H1 (cell line): ENCODE measurements around the gene SSTR3. TPM values are rescaled to one million over a fixed set of nuclear protein-coding genes. Genes with fewer than 3 reads are reported as not detected.

Experiments used
- CTCF ChIA-PET: fragments of 300-600 bp; sonication (Branson Sonifier 250); formaldehyde crosslinking; loops from one replicate; lab custom pipeline; 2021; ENCODE audit not compliant: partially characterized antibody; lab: Charles Lee
- POLR2A ChIA-PET: fragments of 300-600 bp; sonication (Branson Sonifier 250); formaldehyde crosslinking; loops from one replicate; lab custom pipeline; 2021; ENCODE audit warnings: inconsistent platforms; ENCODE audit not compliant: partially characterized antibody; lab: Charles Lee
- DNase-seq, 2 experiments: peaks; one replicate each; pipeline versions ENCODE4 v3.0.0 to v3.0.0-alpha.2; 2010 to 2022; ENCODE audit warnings: low spot score in 2 of 2, low read depth in 1 of 2, mixed read lengths in 1 of 2
- FAIRE-seq: peaks from 2 replicates; lab custom pipeline; 2011; peaks lifted over from hg19 to GRCh38; lab: Jason Lieb, UNC
- H2AFZ ChIP-seq: 2 replicates; pipeline ENCODE4 v1.8.1; 2012; ENCODE audit warnings: low read length, inconsistent platforms
- H2AK5ac ChIP-seq: 2 replicates; pipeline ENCODE4 v1.6.1; 2013; ENCODE audit warnings: low read depth, low read length
- H2BK120ac ChIP-seq: replicated peaks from 2 replicates; pipeline ENCODE3; 2013; ENCODE audit warnings: low read depth, low read length, inconsistent platforms
- H2BK12ac ChIP-seq: 2 replicates; pipeline ENCODE4 v1.6.1; 2013; ENCODE audit warnings: low read depth, low read length
- H2BK15ac ChIP-seq: 2 replicates; pipeline ENCODE4 v1.6.1; 2013; ENCODE audit warnings: low read length
- H2BK20ac ChIP-seq: 2 replicates; pipeline ENCODE4 v1.6.1; 2013; ENCODE audit warnings: low read length
- H2BK5ac ChIP-seq: 2 replicates; pipeline ENCODE4 v1.6.1; 2013; ENCODE audit warnings: low read depth, low read length
- H3K14ac ChIP-seq: 2 replicates; pipeline ENCODE4 v1.6.1; 2013; ENCODE audit warnings: inconsistent platforms; ENCODE audit not compliant: insufficient read length
- H3K18ac ChIP-seq: 2 replicates; pipeline ENCODE4 v1.6.1; 2013; ENCODE audit warnings: low read length; ENCODE audit errors: extremely low read depth
- H3K23ac ChIP-seq: 2 replicates; pipeline ENCODE4 v1.6.1; 2013; ENCODE audit warnings: inconsistent platforms; ENCODE audit not compliant: insufficient read length
- H3K23me2 ChIP-seq: 2 replicates; pipeline ENCODE4 v1.6.1; 2013; ENCODE audit warnings: low read depth, low read length
- H3K27ac ChIP-seq: 2 replicates; pipeline ENCODE4 v1.6.1; 2011; ENCODE audit warnings: low read depth, low read length, inconsistent platforms
- H3K27me3 ChIP-seq, 4 experiments: replicated peaks in 1 of 4; 1 replicate in 1 of 4; 2 replicates in 3 of 4; pipeline versions ENCODE4 v1.6.1 to v1.8.1; 2011 to 2013; ENCODE audit warnings: low read length in 3 of 4, mild to moderate bottlenecking in 3 of 4, inconsistent platforms in 2 of 4, mixed read lengths in 2 of 4, moderate library complexity in 1 of 4; ENCODE audit not compliant: control insufficient read depth in 3 of 4, insufficient read depth in 3 of 4; ENCODE audit errors: extremely low read depth in 1 of 4
- H3K36me3 ChIP-seq, 4 experiments: 2 replicates each; pipeline versions ENCODE4 v1.6.1 to v1.8.1; 2011 to 2013; ENCODE audit warnings: mild to moderate bottlenecking in 4 of 4, low read length in 3 of 4, moderate library complexity in 2 of 4, control low read depth in 1 of 4, inconsistent platforms in 1 of 4; ENCODE audit not compliant: insufficient read depth in 4 of 4, control insufficient read depth in 2 of 4
- H3K4ac ChIP-seq: replicated peaks from 2 replicates; pipeline ENCODE3; 2013; ENCODE audit warnings: low read length, low read depth, mixed read lengths, inconsistent platforms; ENCODE audit not compliant: insufficient read length
- H3K4me1 ChIP-seq, 4 experiments: replicated peaks in 1 of 4; 1 replicate in 1 of 4; 2 replicates in 3 of 4; pipeline versions ENCODE4 v1.6.1 to v1.8.1; 2011 to 2013; ENCODE audit warnings: low read length in 3 of 4, inconsistent platforms in 2 of 4, mixed read lengths in 1 of 4; ENCODE audit not compliant: insufficient read depth in 4 of 4, control insufficient read depth in 3 of 4
- H3K4me2 ChIP-seq, 2 experiments: 2 replicates each; pipeline versions ENCODE4 v1.6.1 to v1.8.1; 2011 to 2013; ENCODE audit warnings: low read depth in 2 of 2, low read length in 2 of 2, control low read depth in 1 of 2, inconsistent platforms in 1 of 2, mild to moderate bottlenecking in 1 of 2; ENCODE audit not compliant: insufficient read depth in 1 of 2
- H3K4me3 ChIP-seq, 4 experiments: fragments of 200-600, 300-600 bp in 1 of 4; sonication (generic), shearing (Covaris generic), sonication (Bioruptor Twin) in 1 of 4; 2 replicates each; pipeline versions ENCODE4 v1.5.1 to v1.8.1; 2011 to 2016; ENCODE audit warnings: low read length in 4 of 4, low read depth in 3 of 4, control low read depth in 2 of 4, inconsistent platforms in 2 of 4, mild to moderate bottlenecking in 2 of 4, mixed read lengths in 1 of 4, moderate library complexity in 1 of 4; ENCODE audit not compliant: insufficient read depth in 2 of 4; ENCODE audit errors: extremely low read depth in 1 of 4
- H3K56ac ChIP-seq: replicated peaks from 2 replicates; pipeline ENCODE3; 2013; ENCODE audit warnings: low read depth, mild to moderate bottlenecking, mixed read lengths, low read length, inconsistent platforms; ENCODE audit not compliant: insufficient read length
- H3K79me1 ChIP-seq: 2 replicates; pipeline ENCODE4 v1.6.1; 2013; ENCODE audit warnings: low read depth, low read length, control low read depth
- H3K79me2 ChIP-seq, 2 experiments: 2 replicates each; pipeline versions ENCODE4 v1.6.1 to v1.8.1; 2012 to 2013; ENCODE audit warnings: low read length in 2 of 2, mild to moderate bottlenecking in 2 of 2, inconsistent platforms in 1 of 2; ENCODE audit not compliant: insufficient read depth in 2 of 2, control insufficient read depth in 1 of 2
- H3K9ac ChIP-seq, 4 experiments: replicated peaks in 1 of 4; 1 replicate in 1 of 4; 2 replicates in 3 of 4; pipeline versions ENCODE4 v1.6.1 to v1.8.1; 2011 to 2013; ENCODE audit warnings: low read depth in 3 of 4, low read length in 3 of 4, control low read depth in 2 of 4, mild to moderate bottlenecking in 2 of 4, moderate library complexity in 2 of 4, inconsistent platforms in 1 of 4; ENCODE audit errors: extremely low read depth in 1 of 4
- H3K9me3 ChIP-seq, 2 experiments: 2 replicates each; pipeline versions ENCODE4 v1.6.1 to v1.8.1; 2012 to 2013; ENCODE audit warnings: mild to moderate bottlenecking in 2 of 2, moderate library complexity in 2 of 2, control low read depth in 1 of 2, inconsistent platforms in 1 of 2, low read depth in 1 of 2, low read length in 1 of 2, mixed read lengths in 1 of 2; ENCODE audit not compliant: insufficient read depth in 2 of 2
- H4K20me1 ChIP-seq, 2 experiments: replicated peaks in 1 of 2; 2 replicates each; pipeline versions ENCODE3 to v1.8.1; 2011 to 2013; ENCODE audit warnings: inconsistent platforms in 2 of 2, low read length in 2 of 2, mild to moderate bottlenecking in 1 of 2; ENCODE audit not compliant: insufficient read depth in 2 of 2, control insufficient read depth in 1 of 2
- H4K5ac ChIP-seq: 2 replicates; pipeline ENCODE4 v1.6.1; 2013; ENCODE audit warnings: low read length, low read depth, mixed read lengths, inconsistent platforms; ENCODE audit not compliant: insufficient read length
- H4K8ac ChIP-seq: 2 replicates; pipeline ENCODE4 v1.8.0; 2013; ENCODE audit warnings: mild to moderate bottlenecking, moderate library complexity, low read length, inconsistent platforms; ENCODE audit not compliant: insufficient read depth; ENCODE audit errors: extremely low read depth
- H4K91ac ChIP-seq: replicated peaks from 2 replicates; pipeline ENCODE3; 2013; ENCODE audit warnings: low read length, mixed read lengths, inconsistent platforms; ENCODE audit not compliant: insufficient read length
- CBX8 ChIP-seq: fragments of 300-800, 300-1000 bp; sonication (generic); IDR thresholded peaks from 2 replicates; pipeline ENCODE4 v1.7.1; 2016; ENCODE audit warnings: low read depth, low read length, borderline replicate concordance
- POLR2A ChIP-seq, 2 experiments: IDR thresholded peaks; 1 replicate in 1 of 2; 2 replicates in 1 of 2; pipeline ENCODE4 v1.6.1; 2011; ENCODE audit warnings: low read depth in 2 of 2, low read length in 2 of 2, mild to moderate bottlenecking in 2 of 2; ENCODE audit errors: control extremely low read depth in 1 of 2
- SIN3A ChIP-seq, 2 experiments: IDR thresholded peaks in 1 of 2; conservative IDR thresholded peaks in 1 of 2; 2 replicates each; pipeline ENCODE4 v1.6.1; 2011 to 2012; ENCODE audit warnings: low read length in 2 of 2, improper control_type of control experiment in 1 of 2, low read depth in 1 of 2, mild to moderate bottlenecking in 1 of 2
- WGBS, 2 experiments: shearing (Covaris generic) in 1 of 2; methylation state at CpG; one replicate each; pipeline versions ENCODE4 v1.1.6 to v1.1.7; 2013 to 2015; ENCODE audit warnings: low lambda C conversion rate in 2 of 2, mixed read lengths in 2 of 2, inconsistent platforms in 1 of 2, low coverage in 1 of 2, missing lambda C conversion rate in 1 of 2; ENCODE audit not compliant: insufficient replicate concordance in 2 of 2, insufficient coverage in 1 of 2, insufficient read length in 1 of 2; ENCODE audit errors: extremely low coverage in 1 of 2, missing lambda C conversion rate in 1 of 2; 5-methylcytosine and 5-hydroxymethylcytosine counted together
- polyA plus RNA-seq, 7 experiments: library from polyadenylated mRNA; depleted of rRNA in 3 of 7; stranded (reverse) in 5 of 7; unstranded in 2 of 7; fragments of >200 nt in 5 of 7; fragments of 200-250 nt in 2 of 7; gene quantifications; 1 replicate in 5 of 7; 2 replicates in 1 of 7; 4 replicates in 1 of 7; pipeline versions ENCODE4 v1.2.1 to v1.2.3, GENCODE V29; 2011 to 2013; ENCODE audit warnings: missing spikeins in 2 of 7, mixed read lengths in 2 of 7
- total RNA-seq: library from RNA; stranded (reverse); fragmentation: NEBNext Ultra II Directional; extraction: Animal tissue kit (Norgen Biotek cat#: 25700); gene quantifications from 2 replicates; pipeline ENCODE4 v1.2.1, GENCODE V29; 2021

SSTR3 gene
- total and polyA plus RNA-seq, 2 of the 8 experiments (the other 6 are each of a cell fraction or from before 2014, with no cell fraction given), result 0.22 to 0.77 TPM

GRCh38 chr22:37162221-37163095 lies 49.8 kb downstream of the SSTR3 start:
- 79% methylated on average over 11 of the region's 11 CpGs; no CpG with 5 or more reads in 1 of the 2 experiments for WGBS, 2 experiments
- Histone ChIP-seq H2BK120ac (no peak overlapping the region), H3K23me2 (no peaks in the 10 kb centered on the region), H3K4me2 (no peak overlapping the region), H2BK15ac (0 out of 2 replicates have a peak overlapping the region, but pooled peaks have one; percentile 92), H2AFZ (no peak overlapping the region), H4K5ac (no peak overlapping the region), H2BK20ac (no peak overlapping the region), H2BK12ac (no peak overlapping the region; the same call in 1 of the 2 replicates), H3K4ac (no peak overlapping the region), H4K20me1 (no peaks in the 10 kb centered on the region), H3K79me1 (no peaks in the 10 kb centered on the region), H3K23ac (no peak overlapping the region), H3K36me3 (no peaks in the 10 kb centered on the region), H3K27ac (no peak overlapping the region), H3K18ac (no peak overlapping the region), H4K8ac (no peak overlapping the region; the same call in 1 of the 2 replicates), H2BK5ac (no peak overlapping the region), H3K27me3 (no peaks in the 10 kb centered on the region; a peak in 2 of 7 replicates), H2AK5ac (no peak overlapping the region), H3K79me2 (no peaks in the 10 kb centered on the region), H3K9me3 (peaks cover 5% of the 10 kb centered on the region in 2 experiments; a peak in 2 of 4 replicates), H3K4me1 (peaks cover 0 to 7% (median 2%) of the 10 kb centered on the region in 4 experiments; a peak in 3 of 7 replicates), H3K9ac (no peak overlapping the region), H4K91ac (no peak overlapping the region), H3K56ac (no peak overlapping the region), H3K14ac (no peak overlapping the region), H3K4me3 (no peak overlapping the region)
- ChIA-PET CTCF (interaction anchor here (0.5 to 7.9 kb wide), 10 partner anchors 18 to 332 kb away, joined by 3 to 77 read pairs (median 4); partner anchors contain the start of gene TMPRSS6), POLR2A (interaction anchor here (1.0 to 1.4 kb wide), 2 partner anchors 13 to 24 kb away, joined by 3 read pairs; partner anchors contain the start of gene IL2RB)
- DNase-seq, result no peak
- no peak for FAIRE-seq
- TF ChIP-seq CBX8, result no peak
- TF ChIP-seq POLR2A (IDR thresholded peaks at IDR 0.05; ENCODE audit: control extremely low read depth in 1 of 2, low read depth in 2 of 2, low read length in 2 of 2), result no peak
- no peak for TF ChIP-seq SIN3A (conservative IDR thresholded peaks at IDR 0.05 in 1 of 2, IDR thresholded peaks at IDR 0.05 in 1 of 2; ENCODE audit: low read depth in 1 of 2, low read length in 2 of 2)
